Measurements from ENCODE around the gene TWIST1. TPM values are rescaled to one million over a fixed set of nuclear protein-coding genes. Genes with fewer than 3 reads are reported as not detected.

The TWIST1 gene
- polyA plus RNA-seq, 6 donors from 2014 or later = not detected

Other genes starting within 250 kb of the TWIST1 start
- not detected for gene FERD3L, start 27.8 kb upstream of the TWIST1 start, polyA plus RNA-seq (ENCODE audit: low read depth in 6 of 6)